Spleen (tissue), 7 donors: ENCODE data around the gene PGM2.
A peak's percentile ranks its signal among the peaks of the same experiment; 100 is the strongest.

ENCODE experiments used
- CTCF ChIP-seq, 11 experiments: fragments of 200-600 bp in 7 of 11; fragments of 450-650 bp in 4 of 11; sonication (generic) in 4 of 11; IDR thresholded peaks in 8 of 11; conservative IDR thresholded peaks in 3 of 11; 1 replicate in 7 of 11; 2 replicates in 4 of 11; pipeline versions ENCODE4 v1.4.0 to v1.8.0; 2016 to 2021; ENCODE audit warnings: antibody characterized with exemption in 11 of 11, inconsistent platforms in 4 of 11, mild to moderate bottlenecking in 1 of 11
- POLR2A ChIP-seq, 3 donors: fragments of 450-650 bp; IDR thresholded peaks; one replicate each; pipeline ENCODE4 v1.5.1; 2017; ENCODE audit warnings: antibody characterized with exemption in 3 of 3, mild to moderate bottlenecking in 1 of 3
- POLR2AphosphoS5 ChIP-seq, 3 donors: sonication (generic); formaldehyde crosslinking; IDR thresholded peaks; one replicate each; pipeline ENCODE4 v1.5.1; 2017; ENCODE audit warnings: antibody characterized with exemption in 3 of 3
- donor health status: DM: no; HTN: no; CAD: no; lungs with moderate emphysema.
- donor health status: DM: no; HTN: no; CAD: no.
- donor health status: DM: no; HTN: no; CAD: no.

DNA sequence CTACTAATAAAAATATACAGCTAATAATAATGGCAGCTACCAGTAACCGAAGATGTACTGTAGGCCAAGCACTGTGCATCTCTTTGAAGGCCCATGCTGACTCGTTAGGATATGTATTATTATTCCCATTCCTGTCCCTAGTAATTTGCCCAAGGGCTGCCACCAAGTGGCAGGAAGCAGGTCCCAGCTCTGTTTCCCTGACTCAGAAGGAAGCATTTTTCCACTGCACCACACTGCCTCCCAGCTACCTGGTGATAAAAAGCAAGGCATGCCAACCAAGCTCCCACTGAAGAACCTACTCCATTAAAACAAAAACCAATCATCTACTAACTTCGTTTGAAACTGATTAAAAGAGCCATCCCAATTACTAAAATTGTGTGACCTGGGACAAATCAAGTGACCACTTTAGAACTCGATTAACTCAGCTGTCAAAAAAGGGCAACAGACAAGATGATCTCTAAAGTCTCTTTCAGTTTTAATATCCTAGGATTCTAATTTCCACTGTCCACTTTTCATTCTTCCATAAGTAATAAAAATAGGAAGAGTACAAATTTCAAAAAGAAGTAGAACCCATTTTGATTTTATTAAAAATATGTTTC lies 24.3 kb upstream of the PGM2 start:
- TF ChIP-seq CTCF (IDR thresholded peaks at IDR 0.05 in 8 of 11, conservative IDR thresholded peaks at IDR 0.05 in 3 of 11) (peak in 9 of 11 experiments; percentile 16 to 73 (median 52)), POLR2A (IDR thresholded peaks at IDR 0.05) (no peak), POLR2AphosphoS5 (IDR thresholded peaks at IDR 0.05) (no peak)
